Measurements from ENCODE around the gene CCDC73. TPM values are rescaled to one million over a fixed set of nuclear protein-coding genes. Genes with fewer than 3 reads are reported as not detected.
"Not testable (repeated sequence)": the region's sequence is repeated elsewhere in the genome, so short reads cannot be mapped to it uniquely, and the experiment has no call there.

The CCDC73 gene
- total RNA-seq, 4 donors from 2014 or later = not detected

GRCh38 chr11:32779136-32779535 lies 15.3 kb downstream of the CCDC73 start:
- ATAC-seq (ENCODE audit: low FRiP score) (no peak), DNase-seq (ENCODE audit: low spot score) (no peak)
- TF ChIP-seq CTCF (IDR thresholded peaks at IDR 0.05) = no peak

- ATAC-seq (ENCODE audit: low FRiP score) (no peak), DNase-seq (ENCODE audit: low spot score) (no peak)
- no peak for TF ChIP-seq CTCF (IDR thresholded peaks at IDR 0.05)
Measured at GRCh38 chr11:32775908-32776307, 18.6 kb downstream of the CCDC73 start.

DNA sequence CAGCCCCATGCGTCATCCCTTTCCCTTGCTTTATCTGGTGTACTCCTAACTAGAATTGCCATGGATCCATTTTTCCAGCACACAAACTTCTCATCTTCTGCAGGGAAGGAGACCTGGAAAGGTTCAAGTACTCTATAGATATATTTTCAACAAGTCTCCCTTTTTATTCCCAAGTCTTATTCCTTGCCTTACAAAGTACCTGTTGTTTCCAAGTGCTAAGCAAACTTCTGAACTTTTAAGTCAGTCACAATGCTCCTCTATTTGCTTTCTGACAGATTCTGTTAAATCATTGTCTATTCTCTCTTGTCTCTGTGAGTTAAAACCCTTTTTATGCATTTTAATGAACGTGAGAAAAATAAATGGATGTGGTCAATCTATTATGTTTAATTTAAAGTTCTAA lies 20.4 kb downstream of the CCDC73 start:
- ATAC-seq (ENCODE audit: low FRiP score) = no peak
- DNase-seq (ENCODE audit: low spot score) = no peak
- no peak for TF ChIP-seq CTCF (IDR thresholded peaks at IDR 0.05)

DNA sequence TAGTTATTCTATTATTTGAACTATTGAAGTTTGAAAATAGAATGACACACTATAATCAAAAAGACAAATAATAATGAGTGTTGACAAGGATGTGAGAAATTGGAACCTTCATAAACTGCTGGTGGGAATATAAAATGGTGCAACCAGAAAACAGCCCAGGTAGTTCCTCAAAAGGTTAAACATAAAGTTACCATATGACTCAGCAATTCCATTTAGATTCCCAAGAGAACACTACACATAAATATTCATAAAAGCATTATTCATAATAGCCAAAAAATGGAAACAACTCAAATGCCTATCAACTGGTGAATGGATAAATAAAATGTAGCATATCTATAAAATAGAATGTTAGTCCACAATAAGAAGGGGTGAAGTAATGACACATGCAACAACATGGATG lies 21.7 kb downstream of the CCDC73 start:
- no peak for DNase-seq (ENCODE audit: low spot score)
- ATAC-seq (ENCODE audit: low FRiP score) = no peak
- no peak for TF ChIP-seq CTCF (IDR thresholded peaks at IDR 0.05)

DNA sequence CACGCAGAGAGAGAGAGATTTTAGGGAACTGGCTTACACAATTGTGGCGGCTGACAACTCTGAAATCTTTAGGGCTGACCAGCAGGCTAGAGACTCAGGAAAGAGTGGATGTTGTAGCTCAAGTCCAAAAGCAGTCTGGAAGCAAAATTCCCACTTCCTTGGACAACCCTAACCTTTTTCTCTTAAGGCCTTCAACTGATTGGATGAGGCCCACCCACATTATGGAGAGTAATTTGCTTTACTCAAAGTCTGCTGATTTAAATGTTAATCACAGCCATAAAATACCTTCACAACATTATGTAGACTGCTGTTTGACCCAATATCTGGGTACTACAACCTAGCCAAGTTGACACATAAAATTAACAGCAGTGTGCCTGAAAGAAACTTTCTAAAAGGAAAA lies 32.7 kb downstream of the CCDC73 start:
- DNase-seq (ENCODE audit: low spot score); ATAC-seq (ENCODE audit: low FRiP score): not testable (repeated sequence)

DNA sequence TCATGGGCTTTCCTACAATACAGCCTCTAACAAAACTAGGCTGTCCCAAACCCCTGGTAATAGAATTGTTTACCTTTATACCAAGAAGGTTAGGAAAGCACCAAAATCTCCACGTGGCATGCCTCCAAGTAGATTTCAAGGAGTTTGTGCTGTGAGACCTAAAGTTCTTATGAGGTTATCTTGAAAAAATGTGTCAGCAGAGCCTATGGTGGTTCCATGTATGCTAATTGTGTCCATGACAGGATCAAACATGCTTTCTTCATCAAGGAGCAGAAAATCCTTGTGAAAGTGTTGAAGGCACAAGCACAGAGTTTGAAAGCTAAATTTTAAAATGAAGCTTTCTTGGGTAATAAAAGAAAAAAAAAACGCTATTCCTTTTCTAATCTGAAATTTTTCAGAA lies 36.2 kb downstream of the CCDC73 start:
- no peak for ATAC-seq (ENCODE audit: low FRiP score)

GRCh38 chr11:32753181-32753580 lies 41.3 kb downstream of the CCDC73 start:
- not testable (repeated sequence) for ATAC-seq (ENCODE audit: low FRiP score); DNase-seq (ENCODE audit: low spot score)

More for the DNA sequence above, 36.2 kb downstream of the CCDC73 start:
- DNase-seq (ENCODE audit: low spot score) = no peak
- TF ChIP-seq CTCF (IDR thresholded peaks at IDR 0.05) = no peak

DNA sequence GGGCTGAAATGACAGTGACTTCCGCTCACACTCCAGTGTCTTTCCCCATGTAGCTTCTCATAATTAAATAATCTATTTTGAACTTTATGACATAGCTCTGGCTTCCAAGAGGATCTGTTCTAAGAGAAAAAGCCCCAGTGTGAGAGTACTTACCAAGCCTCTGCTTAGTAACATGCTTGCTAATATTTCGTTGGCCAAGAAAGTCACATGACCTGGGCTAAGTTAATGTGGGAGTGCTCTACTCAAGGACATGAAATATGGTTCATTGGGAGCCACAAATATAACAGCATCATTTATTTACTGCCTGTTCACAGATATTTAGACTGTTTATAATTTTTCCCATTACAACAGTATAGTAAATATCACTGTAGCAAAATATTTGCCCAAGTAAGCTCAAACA lies 42.5 kb downstream of the CCDC73 start:
- no peak for TF ChIP-seq CTCF (IDR thresholded peaks at IDR 0.05)
- no peak for ATAC-seq (ENCODE audit: low FRiP score)
- no peak for DNase-seq (ENCODE audit: low spot score)

All from omental fat pad (tissue), 4 donors.